Uterus (tissue), 2 donors: Measurements from ENCODE around the gene MRPS22.

Experiments
- CTCF ChIP-seq, 4 experiments: fragments of 200-600 bp in 2 of 4; fragments of 450-650 bp in 2 of 4; sonication (generic) in 2 of 4; IDR thresholded peaks; one replicate each; pipeline ENCODE4 v1.5.1; 2016 to 2019; ENCODE audit warnings: antibody characterized with exemption in 4 of 4, mild to moderate bottlenecking in 2 of 4, moderate library complexity in 1 of 4
- POLR2A ChIP-seq, 2 donors: fragments of 450-650 bp; IDR thresholded peaks; one replicate each; pipeline ENCODE4 v1.6.1; 2016; ENCODE audit warnings: antibody characterized with exemption in 2 of 2, mild to moderate bottlenecking in 1 of 2, moderate library complexity in 1 of 2

- no peak for TF ChIP-seq CTCF (IDR thresholded peaks at IDR 0.05)
- no peak for TF ChIP-seq POLR2A (IDR thresholded peaks at IDR 0.05)
Measured at GRCh38 chr3:139317215-139317614, 26.6 kb upstream of the MRPS22 start.
